Measurements from ENCODE around the gene ARVCF.
A peak's percentile ranks its signal among the peaks of the same experiment; 100 is the strongest.

ARVCF gene

GRCh38 chr22:19986410-19987341, 29.9 kb downstream of the ARVCF start:
- peak; percentile 34 for DNase-seq (ENCODE audit: low read depth)

DNA sequence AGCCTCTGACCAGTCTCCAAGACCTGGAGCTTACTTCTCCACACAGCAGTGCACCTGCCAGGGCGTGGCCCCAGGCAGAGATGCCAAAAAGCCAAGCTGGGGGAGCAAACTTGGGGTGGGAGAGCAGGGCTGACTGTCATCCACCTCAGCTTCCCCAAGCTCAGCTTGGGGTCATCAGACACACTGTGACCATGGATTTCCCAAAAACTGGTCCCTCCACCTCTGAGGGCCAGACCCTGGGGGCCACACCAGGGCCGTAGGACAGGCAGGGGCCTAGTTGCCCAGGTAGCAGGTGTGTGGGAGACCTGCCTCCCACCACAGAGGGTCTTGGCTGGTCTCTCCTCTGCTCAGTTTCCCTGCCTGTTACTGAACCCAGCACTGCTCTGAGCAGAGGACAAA, 30.6 kb downstream of the ARVCF start:
- no peak for DNase-seq (ENCODE audit: low read depth)

DNA sequence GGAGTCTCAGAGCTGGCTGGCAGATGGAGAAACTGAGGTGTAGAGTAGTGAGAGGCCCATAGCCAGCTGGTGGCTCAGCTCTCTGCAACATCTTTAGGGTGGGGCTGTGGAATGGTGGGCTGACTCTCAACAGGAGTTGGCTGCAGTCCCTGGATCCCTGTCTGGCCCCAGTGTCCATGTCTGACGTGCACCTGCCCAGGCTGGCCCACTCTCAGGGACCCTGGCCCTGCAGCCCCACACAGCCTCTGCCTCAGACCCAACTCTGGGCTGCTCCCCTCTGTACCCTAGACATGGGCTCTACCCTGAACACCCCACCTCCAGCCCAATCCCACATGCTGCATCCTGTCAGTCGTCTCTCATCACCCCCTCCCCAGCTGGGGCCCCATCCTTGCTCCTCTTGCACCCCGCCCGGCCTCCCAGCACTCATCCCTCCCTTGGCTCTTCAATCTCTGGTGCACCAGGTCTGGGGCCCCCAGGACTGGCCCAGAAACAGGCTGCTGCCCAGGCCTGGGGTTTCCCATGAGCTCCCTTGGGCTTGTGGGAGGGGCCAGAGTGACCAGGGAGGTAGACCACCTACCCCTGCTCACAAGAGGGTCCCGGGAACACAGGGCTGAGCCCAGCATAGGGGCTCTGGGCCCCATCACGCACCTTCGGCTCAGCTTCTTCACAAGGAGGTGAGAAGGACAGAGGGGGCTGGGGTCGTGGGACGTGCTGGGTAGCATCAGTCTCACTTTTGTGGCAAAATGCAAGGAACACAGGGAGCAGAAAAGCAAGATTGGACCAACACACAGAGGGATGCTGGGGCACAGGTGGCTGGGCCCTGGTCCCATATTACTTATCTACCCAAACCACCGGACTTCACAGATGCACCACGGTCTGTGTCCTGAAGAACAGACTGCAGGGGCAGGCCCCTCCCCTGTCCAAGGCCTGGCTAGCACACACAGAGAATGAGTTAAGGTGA, 31.5 kb downstream of the ARVCF start:
- DNase-seq (ENCODE audit: low read depth), result no peak

DNA sequence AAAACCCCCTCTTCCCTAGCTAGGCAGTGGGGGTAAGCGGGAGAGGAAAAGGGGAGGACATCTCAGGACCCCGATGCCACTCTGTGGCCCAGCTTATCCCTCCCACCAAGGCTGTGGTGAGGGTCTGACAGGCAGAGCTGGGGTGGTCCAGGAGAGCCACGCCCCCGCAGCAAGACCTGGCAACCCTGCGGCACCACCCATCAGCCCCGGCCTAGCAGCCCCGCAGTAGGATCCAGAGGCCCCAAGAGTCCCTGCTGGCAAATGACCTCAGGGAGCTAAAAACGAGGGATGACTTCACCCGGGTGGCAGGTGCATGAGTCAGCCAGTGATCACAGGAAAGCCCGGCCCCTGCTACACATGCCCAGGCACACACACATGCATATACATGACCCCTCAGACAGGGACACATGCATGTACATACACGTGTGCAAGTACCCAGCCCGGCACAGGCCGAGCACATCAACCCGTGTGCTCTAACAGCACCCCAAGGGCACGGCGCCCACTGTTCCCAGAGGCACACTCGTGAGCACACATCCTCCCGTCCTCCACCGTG, 32.3 kb downstream of the ARVCF start:
- no peak for DNase-seq (ENCODE audit: low read depth)

GRCh38 chr22:19983741-19984140, 32.9 kb downstream of the ARVCF start:
- DNase-seq (ENCODE audit: low read depth), result no peak

DNA sequence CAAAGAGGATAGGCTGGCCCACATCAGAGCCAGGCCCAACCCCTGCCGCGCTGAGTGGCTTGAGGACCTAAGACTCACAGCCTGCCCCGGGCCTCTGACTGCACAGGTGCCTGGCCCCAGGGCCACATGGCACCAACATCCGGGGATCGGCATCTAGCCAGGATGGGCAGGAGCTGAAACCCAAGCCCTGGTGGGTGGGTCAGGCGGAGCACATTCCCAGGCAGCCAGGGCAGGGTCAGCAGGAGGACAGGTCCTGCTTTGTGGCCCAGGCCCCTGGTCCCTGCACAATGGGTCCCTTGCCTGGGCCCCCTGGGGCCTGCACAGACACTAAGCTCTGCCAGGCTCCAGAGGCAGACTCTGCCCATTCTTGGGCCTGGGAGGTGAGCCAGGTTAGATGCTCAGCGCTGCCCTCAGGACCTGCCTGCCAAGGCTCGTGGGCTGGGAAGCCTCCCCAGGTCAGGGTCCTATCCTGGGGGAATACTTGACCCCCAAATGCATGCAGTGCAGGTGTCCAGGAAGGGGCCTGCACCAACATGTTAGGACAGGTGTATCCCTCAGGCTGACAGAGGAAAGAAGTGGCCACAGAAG, 33.5 kb downstream of the ARVCF start:
- DNase-seq (ENCODE audit: low read depth), result no peak

- no peak for DNase-seq (ENCODE audit: low read depth)
Measured at GRCh38 chr22:19981961-19982920, 34.4 kb downstream of the ARVCF start.

DNA sequence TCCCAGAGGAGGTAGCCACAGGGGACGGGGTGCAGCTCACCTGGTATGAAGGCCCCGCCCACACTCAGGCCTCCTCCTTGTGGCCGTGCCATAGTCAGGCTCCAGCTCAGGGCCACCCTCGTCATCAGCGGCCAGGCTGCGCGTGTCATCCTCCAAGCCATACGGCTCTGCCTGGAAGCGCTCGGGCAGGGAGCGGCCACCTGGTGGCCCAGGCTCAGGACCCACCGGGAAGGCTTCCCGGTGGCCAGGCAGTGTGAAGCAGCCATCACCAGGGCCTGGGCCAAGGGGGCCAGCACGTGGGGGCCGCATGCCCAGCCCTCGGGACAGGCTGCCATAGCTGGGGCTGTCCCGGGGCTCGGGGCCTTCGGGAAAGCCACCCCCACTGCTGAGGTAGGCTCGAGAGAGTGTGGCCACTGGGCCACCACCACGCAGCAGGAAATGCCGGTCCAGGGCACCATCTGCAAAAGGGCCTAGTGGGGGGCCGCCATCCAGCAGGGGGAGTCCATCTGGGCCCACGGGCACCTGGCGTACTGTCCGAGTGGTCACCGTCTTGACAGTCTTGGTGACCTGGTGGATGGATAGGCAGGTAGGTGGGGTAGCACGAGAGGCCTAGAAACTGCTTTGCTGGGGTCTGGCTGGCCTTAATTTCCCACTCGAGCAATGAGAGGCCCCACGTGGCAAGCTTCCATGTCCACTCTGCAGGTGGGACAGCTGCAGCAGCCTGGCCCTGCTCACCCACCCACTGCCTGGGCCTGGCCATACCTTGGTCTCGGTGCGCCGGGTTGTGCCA, 35.3 kb downstream of the ARVCF start:
- no peak for DNase-seq (ENCODE audit: low read depth)

DNA sequence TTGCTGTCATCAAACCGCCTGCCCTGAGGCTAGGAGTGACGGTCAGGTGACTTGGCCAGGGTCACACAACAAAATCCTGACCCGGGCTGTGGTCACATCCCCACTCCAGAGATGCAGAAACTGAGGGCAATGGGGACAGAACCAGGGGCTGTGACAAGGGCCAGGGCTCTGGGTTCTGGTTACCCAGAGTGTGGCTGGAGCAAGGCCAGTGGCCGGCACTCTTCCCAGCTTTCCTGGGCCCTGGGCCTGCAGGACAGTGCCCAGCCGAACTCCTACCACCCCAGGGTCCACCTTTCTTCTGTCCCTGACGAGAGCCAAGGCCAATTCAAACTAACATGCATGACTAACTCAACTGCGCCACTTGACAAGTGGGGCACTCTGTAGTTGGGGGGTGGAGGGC, 35.9 kb downstream of the ARVCF start:
- DNase-seq (ENCODE audit: low read depth), result no peak

GRCh38 chr22:19979712-19980493, 36.7 kb downstream of the ARVCF start:
- DNase-seq (ENCODE audit: low read depth), result no peak

DNA sequence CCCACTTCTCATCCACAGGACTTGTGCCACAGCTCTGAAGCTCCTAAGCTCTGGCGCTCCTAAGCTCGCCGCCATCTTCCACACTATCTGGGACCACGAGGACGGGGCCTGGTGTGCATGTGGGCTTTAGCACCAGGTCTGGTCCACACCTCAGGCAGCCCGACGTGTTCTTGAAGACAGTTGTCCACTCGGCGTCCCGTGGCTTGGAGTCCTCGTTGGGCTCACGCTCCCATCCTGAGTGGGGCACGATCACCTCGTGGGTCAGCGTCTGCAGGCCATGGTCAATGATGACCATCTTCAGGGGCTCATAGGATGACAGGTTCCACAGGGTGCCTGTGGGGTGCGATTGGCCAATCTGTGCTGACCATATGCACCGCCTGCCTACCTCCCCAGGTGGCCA, 37.9 kb downstream of the ARVCF start:
- no peak for DNase-seq (ENCODE audit: low read depth)

DNA sequence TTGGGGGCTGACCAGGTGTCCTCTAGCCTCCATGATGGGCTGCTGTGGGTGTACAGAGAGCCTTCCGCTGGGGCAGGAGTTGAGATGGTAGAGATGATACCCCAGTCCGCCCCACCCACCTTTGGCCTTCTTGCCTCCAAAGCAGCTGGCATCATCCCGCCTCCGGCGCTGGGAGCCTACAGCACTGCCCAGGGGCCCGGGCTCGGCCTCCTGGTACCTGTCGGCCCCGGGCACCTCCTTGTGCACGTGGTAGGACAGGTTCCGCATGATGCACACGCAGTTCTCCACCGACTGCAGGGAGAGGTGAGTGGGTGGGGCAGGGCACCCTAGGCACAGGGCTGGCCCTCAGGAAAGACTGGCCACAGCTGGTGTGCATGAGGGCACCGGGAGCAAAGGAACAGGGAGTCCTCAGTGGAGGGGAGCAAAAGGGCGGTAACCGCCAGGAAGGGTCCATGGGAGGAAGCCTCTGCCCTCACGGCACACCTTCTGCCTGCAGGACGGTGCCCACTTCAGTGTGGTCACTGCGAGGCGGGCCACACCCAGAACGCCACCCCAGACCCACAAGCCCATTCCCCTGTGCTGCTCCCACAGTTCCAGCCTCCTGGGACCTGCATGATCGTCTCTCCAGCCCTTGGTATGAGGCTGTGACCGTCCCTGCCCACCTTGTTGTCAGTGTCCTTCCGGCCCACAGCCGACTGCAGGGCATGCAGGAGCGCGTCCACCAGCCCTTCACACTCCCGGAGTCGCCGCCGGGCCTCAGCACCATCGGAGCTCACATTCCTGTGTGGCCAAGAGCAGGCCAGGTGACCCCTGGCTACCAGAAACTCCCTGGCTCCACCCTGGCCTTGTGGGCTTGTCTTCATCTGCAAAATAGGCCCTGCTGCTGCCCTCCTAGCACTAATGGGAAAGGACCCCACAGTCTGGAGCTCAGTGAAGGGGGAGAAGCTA, 39.1 kb downstream of the ARVCF start:
- DNase-seq (ENCODE audit: low read depth), result no peak

DNA sequence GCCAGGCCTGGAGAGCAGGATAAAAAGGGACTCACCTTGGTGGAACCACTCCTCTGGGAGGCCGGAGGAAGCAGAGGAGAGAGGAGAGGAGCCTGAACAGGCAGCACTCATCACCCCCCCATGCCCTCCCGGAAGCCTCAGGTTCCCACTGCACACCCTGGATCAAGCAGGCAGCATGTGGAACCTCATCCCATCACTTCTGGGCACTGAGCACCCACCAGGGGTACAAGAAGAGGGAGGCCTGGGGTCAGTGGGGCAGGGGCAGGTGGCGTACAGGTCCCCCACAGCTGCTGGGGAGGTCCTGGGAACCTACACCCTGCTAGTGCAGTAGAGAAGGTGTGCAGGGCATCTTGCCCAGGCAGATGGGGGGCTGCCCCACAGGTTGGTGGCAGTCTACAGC, 40.0 kb downstream of the ARVCF start:
- DNase-seq (ENCODE audit: low read depth), result no peak

- no peak for DNase-seq (ENCODE audit: low read depth)
Measured at GRCh38 chr22:19975707-19976035, 41.0 kb downstream of the ARVCF start.

DNA sequence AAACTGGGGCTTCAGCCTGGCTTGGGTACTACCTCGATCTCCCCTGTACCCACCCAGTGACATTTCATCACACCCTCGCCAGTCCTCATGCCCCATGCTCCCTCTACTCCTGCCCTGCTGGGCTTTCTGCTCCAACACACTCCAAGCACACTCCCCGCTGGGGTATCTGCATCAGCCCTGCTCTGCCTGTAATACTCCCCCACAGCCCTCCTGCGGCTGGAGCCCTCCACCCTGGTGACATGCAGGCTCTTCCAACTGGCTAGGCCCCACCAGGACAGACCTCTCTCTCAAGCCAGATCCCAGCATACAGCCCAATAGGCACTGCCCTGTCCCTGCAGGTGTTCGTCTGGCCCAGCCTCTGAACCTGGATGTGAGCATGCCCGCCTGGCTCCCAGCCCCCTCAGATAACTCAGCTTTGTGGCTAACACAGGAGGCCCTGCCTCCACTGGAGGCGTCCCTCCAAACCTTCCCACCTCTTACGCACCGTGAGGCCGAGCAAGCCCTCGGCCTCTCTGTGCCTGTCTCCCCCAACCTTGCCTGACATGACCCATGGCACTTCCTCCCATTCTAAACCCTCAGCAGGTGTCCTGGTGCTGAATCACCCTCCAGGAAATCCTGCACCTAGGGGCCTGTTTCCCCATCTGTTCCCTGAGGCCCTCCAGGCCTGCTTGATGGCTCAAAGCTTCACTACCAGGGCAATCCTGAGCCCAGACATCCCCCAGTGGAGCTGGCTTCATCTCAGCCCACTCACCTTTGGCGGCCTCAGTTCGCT, 41.5 kb downstream of the ARVCF start:
- DNase-seq (ENCODE audit: low read depth), result no peak

DNA sequence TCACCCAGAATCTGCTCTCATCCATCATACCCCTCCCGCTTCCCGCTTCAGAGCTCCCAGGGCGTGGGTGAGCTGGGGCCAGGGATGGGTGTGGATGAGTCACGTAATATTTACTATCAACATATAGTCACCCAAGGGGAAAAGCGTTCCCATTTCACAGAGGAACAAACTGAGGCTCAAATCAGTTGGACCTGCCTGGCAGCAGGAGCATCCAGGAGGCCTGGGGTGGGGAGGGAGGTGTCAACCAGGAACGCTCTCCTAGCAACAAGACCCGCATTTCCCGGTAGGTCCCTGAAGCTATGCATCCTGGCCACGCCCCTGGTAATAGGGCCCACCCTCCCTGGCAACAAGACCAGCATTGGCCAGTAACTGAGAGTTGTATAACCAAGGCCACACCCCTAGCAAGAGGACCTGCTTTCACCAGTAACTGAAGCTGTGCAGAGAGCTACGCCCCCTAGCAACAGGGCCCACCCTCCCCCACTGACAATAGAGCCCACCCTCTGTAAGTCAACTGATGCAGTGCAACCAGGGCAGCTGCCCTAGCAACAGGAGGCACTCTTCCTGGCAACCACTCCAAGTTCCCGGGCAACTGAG, 42.3 kb downstream of the ARVCF start:
- DNase-seq (ENCODE audit: low read depth), result no peak

Data from T follicular helper cell (primary cell).